Type B pancreatic cell (in vitro differentiated cells): ENCODE results near the gene IKBKE. TPM values are rescaled to one million over a fixed set of nuclear protein-coding genes. Genes with fewer than 3 reads are reported as not detected.

Source experiments
- DNase-seq: peaks from one replicate; pipeline ENCODE4 v3.0.0; 2021; ENCODE audit warnings: mixed read lengths; ENCODE audit not compliant: unreplicated experiment; ENCODE audit errors: extremely low spot score
- H3K27ac Mint-ChIP-seq: 2 replicates; pipeline ENCODE4 v1.8.0; 2021; ENCODE audit warnings: mild to moderate bottlenecking, mixed read lengths
- H3K27me3 Mint-ChIP-seq: 2 replicates; pipeline ENCODE4 v1.8.0; 2021; ENCODE audit warnings: mixed read lengths
- H3K36me3 Mint-ChIP-seq: 2 replicates; pipeline ENCODE4 v1.8.0; 2021; ENCODE audit warnings: mixed read lengths
- H3K4me1 Mint-ChIP-seq: one replicate; pipeline ENCODE4 v1.8.0; 2021; ENCODE audit warnings: mixed read lengths; ENCODE audit not compliant: unreplicated experiment
- H3K4me3 Mint-ChIP-seq: 2 replicates; pipeline ENCODE4 v1.8.0; 2021; ENCODE audit warnings: mild to moderate bottlenecking, mixed read lengths
- H3K9me3 Mint-ChIP-seq: 2 replicates; pipeline ENCODE4 v1.8.0; 2021; ENCODE audit warnings: mixed read lengths
- CTCF ChIP-seq: fragments of 200-600 bp; sonication (generic); conservative IDR thresholded peaks from 2 replicates; pipeline ENCODE4 v1.5.0; 2021; ENCODE audit warnings: antibody characterized with exemption, mild to moderate bottlenecking
- total RNA-seq: library from RNA; stranded (reverse); gene quantifications from 2 replicates; pipeline ENCODE4 v1.2.1, GENCODE V29; 2021; ENCODE audit warnings: low replicate concordance

IKBKE gene
- total RNA-seq, 1 donor from 2014 or later: 10.7 TPM

- no peak overlapping the region for H3K27ac Mint-ChIP-seq
- H3K9me3 Mint-ChIP-seq: no peaks in the 10 kb centered on the region
- no peaks in the 10 kb centered on the region for H3K36me3 Mint-ChIP-seq
- H3K27me3 Mint-ChIP-seq: peaks cover 62% of the 10 kb centered on the region
- TF ChIP-seq CTCF: no peak
- DNase-seq: no peak
- H3K4me1 Mint-ChIP-seq: no peaks in the 10 kb centered on the region
- H3K4me3 Mint-ChIP-seq: no peak overlapping the region
These were observed 32.5 kb downstream of the IKBKE start for GRCh38 chr1:206502812-206503211.

GRCh38 chr1:206503591-206504362 is 33.5 kb downstream of the IKBKE start:
- TF ChIP-seq CTCF: no peak
- no peaks in the 10 kb centered on the region for H3K36me3 Mint-ChIP-seq
- H3K4me1 Mint-ChIP-seq: peaks cover 4% of the 10 kb centered on the region
- no peaks in the 10 kb centered on the region for H3K9me3 Mint-ChIP-seq
- no peak overlapping the region for H3K27ac Mint-ChIP-seq
- H3K27me3 Mint-ChIP-seq: peaks cover 70% of the 10 kb centered on the region
- DNase-seq: no peak
- H3K4me3 Mint-ChIP-seq: no peak overlapping the region

- Mint-ChIP-seq H3K4me3 (no peak overlapping the region), H3K4me1 (peaks cover 9% of the 10 kb centered on the region), H3K9me3 (no peaks in the 10 kb centered on the region), H3K27ac (no peak overlapping the region), H3K27me3 (peaks cover 74% of the 10 kb centered on the region), H3K36me3 (no peaks in the 10 kb centered on the region)
- DNase-seq: no peak
- TF ChIP-seq CTCF: no peak
These were observed 34.1 kb downstream of the IKBKE start for GRCh38 chr1:206504363-206504713.

GRCh38 chr1:206505702-206506355 is 35.6 kb downstream of the IKBKE start:
- Mint-ChIP-seq H3K4me3 (peak overlapping the region; percentile 76), H3K36me3 (no peaks in the 10 kb centered on the region), H3K9me3 (no peaks in the 10 kb centered on the region), H3K27ac (no peak overlapping the region), H3K4me1 (peaks cover 17% of the 10 kb centered on the region), H3K27me3 (peaks cover 89% of the 10 kb centered on the region)
- peak; percentile 64 for TF ChIP-seq CTCF
- DNase-seq: no peak

- Mint-ChIP-seq H3K36me3 (no peaks in the 10 kb centered on the region), H3K9me3 (no peaks in the 10 kb centered on the region), H3K4me1 (peaks cover 19% of the 10 kb centered on the region), H3K27me3 (peaks cover 93% of the 10 kb centered on the region), H3K27ac (no peak overlapping the region), H3K4me3 (peak overlapping the region; percentile 76)
- DNase-seq: no peak
- TF ChIP-seq CTCF: no peak
These were observed 36.4 kb downstream of the IKBKE start for GRCh38 chr1:206506405-206507283.
